CD4-positive, alpha-beta T cell (primary cell): ENCODE results near the gene GHR. TPM values are rescaled to one million over a fixed set of nuclear protein-coding genes. Genes with fewer than 3 reads are reported as not detected.

Source experiments
- ATAC-seq: fragments of 200-7000 bp; cut with Tn5 transposase; one replicate; pipeline ENCODE4 v1.10.0; 2022; ENCODE audit warnings: mild to moderate bottlenecking; ENCODE audit not compliant: poor library complexity
- CTCF ChIA-PET: fragments of 350-600 bp; sonication (Branson Sonifier 250); formaldehyde crosslinking; loops from one replicate; lab custom pipeline; 2021; ENCODE audit warnings: antibody characterized with exemption, inconsistent platforms; lab: Charles Lee
- POLR2A ChIA-PET: fragments of 350-600 bp; sonication (Branson Sonifier 250); formaldehyde crosslinking; loops from one replicate; lab custom pipeline; 2021; ENCODE audit warnings: antibody characterized with exemption, inconsistent platforms; lab: Charles Lee
- DNase-seq, 14 experiments: peaks; one replicate each; pipeline ENCODE4 v3.0.0-alpha.2; 2013 to 2020; ENCODE audit warnings: mixed read lengths in 2 of 14
- H3K27ac ChIP-seq, 2 donors: one replicate each; pipeline versions ENCODE4 v1.5.1 to v1.7.0; 2013; ENCODE audit warnings: low read length in 2 of 2, low read depth in 1 of 2, mild to moderate bottlenecking in 1 of 2
- H3K27me3 ChIP-seq, 2 experiments: 1 replicate in 1 of 2; 2 replicates in 1 of 2; pipeline versions ENCODE4 v1.6.1 to v1.7.0; 2013; ENCODE audit warnings: low read length in 2 of 2, control low read depth in 1 of 2, mild to moderate bottlenecking in 1 of 2, moderate library complexity in 1 of 2; ENCODE audit not compliant: insufficient read depth in 2 of 2, control insufficient read depth in 1 of 2
- H3K36me3 ChIP-seq: one replicate; pipeline ENCODE4 v1.6.1; 2013; ENCODE audit warnings: low read length, control low read depth; ENCODE audit not compliant: insufficient read depth
- H3K4me1 ChIP-seq: one replicate; pipeline ENCODE4 v1.6.1; 2013; ENCODE audit warnings: low read length, control low read depth; ENCODE audit not compliant: insufficient read depth
- H3K4me3 ChIP-seq: one replicate; pipeline ENCODE4 v1.5.1; 2013; ENCODE audit warnings: mild to moderate bottlenecking, low read length, moderate library complexity
- H3K9me3 ChIP-seq, 2 experiments: 1 replicate in 1 of 2; 2 replicates in 1 of 2; pipeline versions ENCODE4 v1.6.1 to v1.7.0; 2013; ENCODE audit warnings: low read length in 2 of 2, mild to moderate bottlenecking in 2 of 2, control low read depth in 1 of 2, moderate library complexity in 1 of 2; ENCODE audit not compliant: control insufficient read depth in 1 of 2, insufficient read depth in 1 of 2
- H3K27ac Mint-ChIP-seq: one replicate; pipeline ENCODE4 v1.8.0; 2020; ENCODE audit warnings: mixed read lengths
- H3K27me3 Mint-ChIP-seq: one replicate; pipeline ENCODE4 v1.8.0; 2021; ENCODE audit warnings: mixed read lengths
- H3K36me3 Mint-ChIP-seq: one replicate; pipeline ENCODE4 v1.8.0; 2021; ENCODE audit warnings: low read depth, mixed read lengths
- H3K4me1 Mint-ChIP-seq: one replicate; pipeline ENCODE4 v1.8.0; 2021; ENCODE audit warnings: low read depth, mixed read lengths
- H3K4me3 Mint-ChIP-seq: one replicate; pipeline ENCODE4 v1.8.0; 2020; ENCODE audit warnings: mild to moderate bottlenecking, mixed read lengths
- H3K9me3 Mint-ChIP-seq: one replicate; pipeline ENCODE4 v1.8.0; 2020; ENCODE audit warnings: mixed read lengths
- CTCF ChIP-seq: fragments of 200-600 bp; IDR thresholded peaks from one replicate; pipeline ENCODE4 v1.8.0; 2022; ENCODE audit warnings: antibody characterized with exemption, mild to moderate bottlenecking
- intact Hi-C, 2 experiments: fragments of 100-400 bp; cut with DNase I in 1 of 2; cut with micrococcal nuclease in 1 of 2; formaldehyde crosslinking; loops; one replicate each; pipeline versions ENCODE4 v1.15.1 to v1.9.0; 2023 to 2025; cut with DNase I, micrococcal nuclease
- total RNA-seq, 174 experiments: library from RNA in 2 of 174; stranded (reverse) in 2 of 174; gene quantifications; one replicate each; pipeline ENCODE4 v1.2.3 and lab custom pipeline; 2021 to 2026

Gene GHR
- total RNA-seq, 2 experiments from 2014 or later, result not detected

GRCh38 chr5:42500003-42500599, 76.9 kb downstream of the GHR start:
- H3K4me3 Mint-ChIP-seq, result no peak overlapping the region
- no peak overlapping the region for H3K27ac Mint-ChIP-seq
- no peaks in the 10 kb centered on the region for H3K36me3 ChIP-seq
- H3K27ac ChIP-seq, result no peak overlapping the region
- H3K9me3 Mint-ChIP-seq, result no peaks in the 10 kb centered on the region
- H3K27me3 Mint-ChIP-seq, result no peaks in the 10 kb centered on the region
- ChIA-PET POLR2A (no interaction called here), CTCF (no interaction called here)
- no peaks in the 10 kb centered on the region for H3K27me3 ChIP-seq
- DNase-seq (no peak), ATAC-seq (no peak)
- no peaks in the 10 kb centered on the region for H3K4me1 ChIP-seq
- H3K4me3 ChIP-seq, result no peak overlapping the region
- H3K36me3 Mint-ChIP-seq, result no peaks in the 10 kb centered on the region
- intact Hi-C loops, result no loop called here
- TF ChIP-seq CTCF, result no peak
- H3K4me1 Mint-ChIP-seq, result no peaks in the 10 kb centered on the region
- no peaks in the 10 kb centered on the region for H3K9me3 ChIP-seq

- H3K4me1 ChIP-seq, result no peaks in the 10 kb centered on the region
- Mint-ChIP-seq H3K27ac (no peak overlapping the region), H3K4me1 (no peaks in the 10 kb centered on the region), H3K27me3 (no peaks in the 10 kb centered on the region), H3K9me3 (no peaks in the 10 kb centered on the region), H3K36me3 (no peaks in the 10 kb centered on the region), H3K4me3 (no peak overlapping the region)
- no peak overlapping the region for H3K4me3 ChIP-seq
- intact Hi-C loops, result no loop called here
- H3K27ac ChIP-seq, result no peak overlapping the region
- no peaks in the 10 kb centered on the region for H3K9me3 ChIP-seq
- ChIA-PET CTCF (no interaction called here), POLR2A (no interaction called here)
- no peak for DNase-seq
- H3K36me3 ChIP-seq, result no peaks in the 10 kb centered on the region
- no peak for ATAC-seq
- TF ChIP-seq CTCF, result no peak
- H3K27me3 ChIP-seq, result no peaks in the 10 kb centered on the region
These were observed 79.6 kb downstream of the GHR start for GRCh38 chr5:42502613-42503470.

GRCh38 chr5:42506662-42507061, 83.4 kb downstream of the GHR start:
- H3K9me3 ChIP-seq, result no peaks in the 10 kb centered on the region
- TF ChIP-seq CTCF, result no peak
- intact Hi-C loops, result no loop called here
- ChIA-PET CTCF (no interaction called here), POLR2A (no interaction called here)
- DNase-seq, result no peak
- no peaks in the 10 kb centered on the region for H3K9me3 Mint-ChIP-seq
- no peaks in the 10 kb centered on the region for H3K4me1 ChIP-seq
- ATAC-seq, result no peak
- H3K36me3 ChIP-seq, result no peaks in the 10 kb centered on the region
- H3K4me3 Mint-ChIP-seq, result no peak overlapping the region
- H3K4me1 Mint-ChIP-seq, result no peaks in the 10 kb centered on the region
- H3K27me3 Mint-ChIP-seq, result no peaks in the 10 kb centered on the region
- no peak overlapping the region for H3K4me3 ChIP-seq
- no peak overlapping the region for H3K27ac Mint-ChIP-seq
- H3K27ac ChIP-seq, result no peak overlapping the region
- H3K36me3 Mint-ChIP-seq, result no peaks in the 10 kb centered on the region
- no peaks in the 10 kb centered on the region for H3K27me3 ChIP-seq
